Measurements from ENCODE around the gene VMO1. TPM values are rescaled to one million over a fixed set of nuclear protein-coding genes. Genes with fewer than 3 reads are reported as not detected.

Gene VMO1
- polyA plus RNA-seq, 1 donor from 2014 or later: 1.6 TPM

GRCh38 chr17:4743216-4743615 lies 42.9 kb downstream of the VMO1 start:
- Histone ChIP-seq H3K9me3 (ENCODE audit: low read length) (no peaks in the 10 kb centered on the region), H3K79me2 (replicated peaks; ENCODE audit: insufficient read depth, low read length) (no peaks in the 10 kb centered on the region), H3K27ac (ENCODE audit: low read length) (no peak overlapping the region), H3F3A (ENCODE audit: insufficient read depth, low read length, poor library complexity, severe bottlenecking) (no peaks in the 10 kb centered on the region), H3K27me3 (ENCODE audit: insufficient read depth, low read depth, low read length) (peaks cover 66% of the 10 kb centered on the region), H3K4me3 (ENCODE audit: low read length) (no peak overlapping the region), H3K9me2 (ENCODE audit: insufficient read depth, low read length) (no peaks in the 10 kb centered on the region), H3K4me2 (ENCODE audit: low read length) (no peak overlapping the region), H3K9ac (ENCODE audit: low read length) (no peak overlapping the region), H2AFZ (ENCODE audit: low read depth, low read length) (no peak overlapping the region), H4K20me1 (ENCODE audit: insufficient read depth) (no peaks in the 10 kb centered on the region), H3K36me3 (ENCODE audit: insufficient read depth, low read length) (no peaks in the 10 kb centered on the region)
- TF ChIP-seq REST (IDR thresholded peaks at IDR 0.05; ENCODE audit: borderline replicate concordance): no peak
- TF ChIP-seq RAD21 (conservative IDR thresholded peaks at IDR 0.05): no peak
- TF ChIP-seq EP300 (conservative IDR thresholded peaks at IDR 0.05; ENCODE audit: poor library complexity, severe bottlenecking): no peak
- TF ChIP-seq EZH2 (IDR thresholded peaks at IDR 0.05; ENCODE audit: borderline replicate concordance, insufficient read depth, low read length, poor library complexity, severe bottlenecking): no peak
- no peak for TF ChIP-seq CTCF (IDR thresholded peaks at IDR 0.05; ENCODE audit: poor library complexity, severe bottlenecking)
- TF ChIP-seq MXI1 (conservative IDR thresholded peaks at IDR 0.05; ENCODE audit: poor library complexity, severe bottlenecking): no peak
- TF ChIP-seq POLR2AphosphoS5 (IDR thresholded peaks at IDR 0.05): no peak
- no peak for TF ChIP-seq SMC3 (conservative IDR thresholded peaks at IDR 0.05; ENCODE audit: poor library complexity)
- no peak for TF ChIP-seq TAF1 (IDR thresholded peaks at IDR 0.05; ENCODE audit: low read depth)

GRCh38 chr17:4742629-4743028 lies 43.5 kb downstream of the VMO1 start:
- H3K79me2 ChIP-seq (replicated peaks; ENCODE audit: insufficient read depth, low read length): no peaks in the 10 kb centered on the region
- H3K9me3 ChIP-seq (ENCODE audit: low read length): no peaks in the 10 kb centered on the region
- H2AFZ ChIP-seq (ENCODE audit: low read depth, low read length): no peak overlapping the region
- no peak overlapping the region for H3K9ac ChIP-seq (ENCODE audit: low read length)
- no peak overlapping the region for H3K4me3 ChIP-seq (ENCODE audit: low read length)
- H3K4me2 ChIP-seq (ENCODE audit: low read length): no peak overlapping the region
- no peaks in the 10 kb centered on the region for H3K36me3 ChIP-seq (ENCODE audit: insufficient read depth, low read length)
- H3K27me3 ChIP-seq (ENCODE audit: insufficient read depth, low read depth, low read length): peaks cover 71% of the 10 kb centered on the region
- no peaks in the 10 kb centered on the region for H3F3A ChIP-seq (ENCODE audit: insufficient read depth, low read length, poor library complexity, severe bottlenecking)
- TF ChIP-seq CTCF (IDR thresholded peaks at IDR 0.05; ENCODE audit: poor library complexity, severe bottlenecking): no peak
- TF ChIP-seq EP300 (conservative IDR thresholded peaks at IDR 0.05; ENCODE audit: poor library complexity, severe bottlenecking): no peak
- no peak for TF ChIP-seq RAD21 (conservative IDR thresholded peaks at IDR 0.05)
- TF ChIP-seq SMC3 (conservative IDR thresholded peaks at IDR 0.05; ENCODE audit: poor library complexity): no peak
- TF ChIP-seq MXI1 (conservative IDR thresholded peaks at IDR 0.05; ENCODE audit: poor library complexity, severe bottlenecking): no peak
- no peak for TF ChIP-seq REST (IDR thresholded peaks at IDR 0.05; ENCODE audit: borderline replicate concordance)
- no peak for TF ChIP-seq POLR2AphosphoS5 (IDR thresholded peaks at IDR 0.05)
- TF ChIP-seq EZH2 (IDR thresholded peaks at IDR 0.05; ENCODE audit: borderline replicate concordance, insufficient read depth, low read length, poor library complexity, severe bottlenecking): no peak
- no peaks in the 10 kb centered on the region for H3K9me2 ChIP-seq (ENCODE audit: insufficient read depth, low read length)
- no peak overlapping the region for H3K27ac ChIP-seq (ENCODE audit: low read length)
- no peaks in the 10 kb centered on the region for H4K20me1 ChIP-seq (ENCODE audit: insufficient read depth)
